ENCODE results near the gene TMEM187.

TMEM187 gene

GRCh38 chrX:153953892-153954557 is 18.5 kb upstream of the TMEM187 start:
- FAIRE-seq: no peak
- DNase-seq (ENCODE audit: insufficient read length, low spot score): no peak

- no peak for FAIRE-seq
- no peak for DNase-seq (ENCODE audit: insufficient read length, low spot score)
Observed at GRCh38 chrX:153954558-153955227, 17.9 kb upstream of the TMEM187 start.

- DNase-seq (ENCODE audit: insufficient read length, low spot score): no peak
- FAIRE-seq: no peak
Observed at GRCh38 chrX:153955228-153955732, 17.3 kb upstream of the TMEM187 start.

- FAIRE-seq (no peak), DNase-seq (ENCODE audit: insufficient read length, low spot score) (no peak)
Observed at GRCh38 chrX:153956044-153956907, 16.3 kb upstream of the TMEM187 start.

GRCh38 chrX:153957224-153957623 is 15.3 kb upstream of the TMEM187 start:
- DNase-seq (ENCODE audit: insufficient read length, low spot score) (no peak), FAIRE-seq (no peak)

- no peak for FAIRE-seq
- DNase-seq (ENCODE audit: insufficient read length, low spot score): no peak
Observed at GRCh38 chrX:153958605-153959004, 13.9 kb upstream of the TMEM187 start.

GRCh38 chrX:153959649-153960048 is 12.9 kb upstream of the TMEM187 start:
- FAIRE-seq (no peak), DNase-seq (ENCODE audit: insufficient read length, low spot score) (no peak)

- DNase-seq (ENCODE audit: insufficient read length, low spot score) (no peak), FAIRE-seq (no peak)
Observed at GRCh38 chrX:153960077-153960476, 12.5 kb upstream of the TMEM187 start.

- no peak for DNase-seq (ENCODE audit: insufficient read length, low spot score)
- no peak for FAIRE-seq
Observed at GRCh38 chrX:153960786-153961185, 11.8 kb upstream of the TMEM187 start.

- FAIRE-seq: no peak
- DNase-seq (ENCODE audit: insufficient read length, low spot score): no peak
Observed at GRCh38 chrX:153961292-153961691, 11.3 kb upstream of the TMEM187 start.

- FAIRE-seq: no peak
- no peak for DNase-seq (ENCODE audit: insufficient read length, low spot score)
Observed at GRCh38 chrX:153963546-153963945, 9.0 kb upstream of the TMEM187 start.

- DNase-seq (ENCODE audit: insufficient read length, low spot score) (no peak), FAIRE-seq (no peak)
Observed at GRCh38 chrX:153964105-153964504, 8.4 kb upstream of the TMEM187 start.

- FAIRE-seq (no peak), DNase-seq (ENCODE audit: insufficient read length, low spot score) (no peak)
Observed at GRCh38 chrX:153965406-153965805, 7.1 kb upstream of the TMEM187 start.

GRCh38 chrX:153966283-153966688 is 6.3 kb upstream of the TMEM187 start:
- DNase-seq (ENCODE audit: insufficient read length, low spot score): no peak
- no peak for FAIRE-seq

GRCh38 chrX:153966841-153967535 is 5.6 kb upstream of the TMEM187 start:
- peak; percentile 52 for FAIRE-seq
- DNase-seq (ENCODE audit: insufficient read length, low spot score): no peak

GRCh38 chrX:153967536-153968224 is 4.9 kb upstream of the TMEM187 start:
- DNase-seq (ENCODE audit: insufficient read length, low spot score) (no peak), FAIRE-seq (peak; percentile 87)

- no peak for DNase-seq (ENCODE audit: insufficient read length, low spot score)
- FAIRE-seq: no peak
Observed at GRCh38 chrX:153968255-153968654, 4.3 kb upstream of the TMEM187 start.

- DNase-seq (ENCODE audit: insufficient read length, low spot score) (no peak), FAIRE-seq (peak; percentile 96)
Observed at GRCh38 chrX:153968754-153969124, 3.8 kb upstream of the TMEM187 start.

GRCh38 chrX:153969125-153969903 is 3.2 kb upstream of the TMEM187 start:
- DNase-seq (ENCODE audit: insufficient read length, low spot score) (no peak), FAIRE-seq (peak; percentile 89)

All from GM19239 (cell line).